ENCODE measurements around the gene CD19. TPM values are rescaled to one million over a fixed set of nuclear protein-coding genes. Genes with fewer than 3 reads are reported as not detected.

CD19 gene
- total RNA-seq, 1 donor = 6.6 TPM

Other genes starting within 250 kb of the CD19 start
- 50.6 TPM for gene EIF3C, start 220.5 kb upstream of the CD19 start, total RNA-seq
- 15.5 TPM for gene NPIPB9, start 180.2 kb upstream of the CD19 start, total RNA-seq
- gene ATXN2L, start 109.0 kb upstream of the CD19 start, total RNA-seq = 85.7 TPM
- 62.5 TPM for gene TUFM, start 85.6 kb upstream of the CD19 start, total RNA-seq
- 12.1 TPM for gene SH2B1, start 68.1 kb upstream of the CD19 start, total RNA-seq
- 0.52 TPM for gene ATP2A1, start 53.5 kb upstream of the CD19 start, total RNA-seq
- 16.3 TPM for gene RABEP2, start 6.7 kb upstream of the CD19 start, total RNA-seq
- 31.5 TPM for gene NFATC2IP, start 19.0 kb downstream of the CD19 start, total RNA-seq
- gene SPNS1, start 42.8 kb downstream of the CD19 start, total RNA-seq = 18.7 TPM
- gene LAT, start 53.1 kb downstream of the CD19 start, total RNA-seq = 34.0 TPM

All from mononuclear cell (primary cell).